ENCODE data around the gene PHF1. TPM values are rescaled to one million over a fixed set of nuclear protein-coding genes. Genes with fewer than 3 reads are reported as not detected.

Gene PHF1
- total and polyA plus RNA-seq, 2 of the 13 experiments (the other 11 are each of a cell fraction or from before 2014, with no cell fraction given): 25.4 to 61.9 TPM

DNA sequence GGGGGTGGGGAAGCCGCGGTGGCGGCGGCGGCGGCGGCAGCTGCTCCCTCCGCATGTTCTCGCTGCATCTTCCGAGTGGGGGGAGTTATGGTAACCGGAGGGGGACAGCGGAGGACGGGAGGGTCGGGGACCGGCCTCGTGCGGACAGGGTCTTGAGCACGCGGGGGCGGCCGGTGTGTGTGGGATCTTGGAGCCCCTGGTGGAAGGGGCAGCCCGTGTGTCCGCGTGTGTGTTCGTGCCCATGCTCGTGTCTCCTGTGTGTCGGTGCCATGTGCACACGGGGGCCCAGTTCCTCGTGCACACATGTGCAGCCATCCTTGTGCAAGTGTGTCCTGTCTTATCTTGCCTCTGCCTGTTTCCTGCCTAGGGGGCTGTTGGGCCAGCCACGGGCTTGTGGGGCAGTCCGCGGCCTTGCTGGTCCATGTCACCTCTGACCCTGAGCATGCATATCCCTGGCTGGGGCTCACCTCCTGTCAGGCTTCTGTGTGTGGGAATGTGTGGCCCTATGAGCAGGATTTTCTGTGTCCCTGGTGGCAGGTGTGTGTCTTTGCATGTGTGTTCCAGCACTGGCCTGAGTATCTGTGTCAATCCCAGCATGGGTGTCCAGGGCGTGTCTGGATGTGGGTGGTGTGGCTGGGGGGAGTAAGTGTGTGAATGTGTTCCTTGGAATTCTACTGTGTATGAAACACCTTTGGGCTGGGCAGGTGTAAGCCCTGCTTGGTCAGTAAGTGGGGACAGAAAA is 17.6 kb downstream of the PHF1 start (continued):
- peak in 1 of 2 experiments; percentile 58; a peak in 1 of 4 replicates for TF ChIP-seq HMGXB4 (CRISPR knock-in tag; IDR thresholded peaks at IDR 0.05; ENCODE audit: borderline replicate concordance in 1 of 2, low read depth in 1 of 2)
- TF ChIP-seq TMF1 (CRISPR knock-in tag; IDR thresholded peaks at IDR 0.05; ENCODE audit: low read depth): 0 out of 2 replicates have a peak, but pooled peaks have one; percentile 52
- 0 out of 2 replicates have a peak, but pooled peaks have one; percentile 15 for TF ChIP-seq KLF12 (CRISPR knock-in tag; IDR thresholded peaks at IDR 0.05; ENCODE audit: borderline replicate concordance)
- TF ChIP-seq DNMT1 (CRISPR knock-in tag; IDR thresholded peaks at IDR 0.05): peak; percentile 62; the same call in 1 of the 2 replicates
- 0 out of 2 replicates have a peak, but pooled peaks have one; percentile 23 for TF ChIP-seq SRY (CRISPR knock-in tag; IDR thresholded peaks at IDR 0.05)
- TF ChIP-seq, protein P1, sequence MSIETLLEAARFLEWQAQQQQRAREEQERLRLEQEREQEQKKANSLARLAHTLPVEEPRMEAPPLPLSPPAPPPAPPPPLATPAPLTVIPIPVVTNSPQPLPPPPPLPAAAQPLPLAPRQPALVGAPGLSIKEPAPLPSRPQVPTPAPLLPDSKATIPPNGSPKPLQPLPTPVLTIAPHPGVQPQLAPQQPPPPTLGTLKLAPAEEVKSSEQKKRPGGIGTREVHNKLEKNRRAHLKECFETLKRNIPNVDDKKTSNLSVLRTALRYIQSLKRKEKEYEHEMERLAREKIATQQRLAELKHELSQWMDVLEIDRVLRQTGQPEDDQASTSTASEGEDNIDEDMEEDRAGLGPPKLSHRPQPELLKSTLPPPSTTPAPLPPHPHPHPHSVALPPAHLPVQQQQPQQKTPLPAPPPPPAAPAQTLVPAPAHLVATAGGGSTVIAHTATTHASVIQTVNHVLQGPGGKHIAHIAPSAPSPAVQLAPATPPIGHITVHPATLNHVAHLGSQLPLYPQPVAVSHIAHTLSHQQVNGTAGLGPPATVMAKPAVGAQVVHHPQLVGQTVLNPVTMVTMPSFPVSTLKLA (IDR thresholded peaks at IDR 0.05): peak; percentile 78
- peak; percentile 38; the same call in 1 of the 2 replicates for TF ChIP-seq DMAP1 (CRISPR knock-in tag; IDR thresholded peaks at IDR 0.05)
- peak; percentile 86 for TF ChIP-seq MAX (IDR thresholded peaks at IDR 0.05)
- TF ChIP-seq ZSCAN21 (CRISPR knock-in tag; IDR thresholded peaks at IDR 0.05; ENCODE audit: borderline replicate concordance): peak; percentile 77
- peak; percentile 73 for TF ChIP-seq TEAD3 (CRISPR knock-in tag; optimal IDR thresholded peaks at IDR 0.05; ENCODE audit: borderline replicate concordance)
- TF ChIP-seq STAG1 (CRISPR knock-in tag; IDR thresholded peaks at IDR 0.05): peak; percentile 9; the same call in 1 of the 2 replicates
- peak; percentile 72; the same call in 1 of the 2 replicates for TF ChIP-seq NFE2L1 (CRISPR knock-in tag; IDR thresholded peaks at IDR 0.05; ENCODE audit: borderline replicate concordance)
- 0 out of 2 replicates have a peak, but pooled peaks have one; percentile 80 for TF ChIP-seq EEA1 (CRISPR knock-in tag; IDR thresholded peaks at IDR 0.05; ENCODE audit: borderline replicate concordance)
- 0 out of 2 replicates have a peak, but pooled peaks have one; percentile 67 for TF ChIP-seq ZBTB43 (CRISPR knock-in tag; conservative IDR thresholded peaks at IDR 0.05)
- TF ChIP-seq, protein P2, sequence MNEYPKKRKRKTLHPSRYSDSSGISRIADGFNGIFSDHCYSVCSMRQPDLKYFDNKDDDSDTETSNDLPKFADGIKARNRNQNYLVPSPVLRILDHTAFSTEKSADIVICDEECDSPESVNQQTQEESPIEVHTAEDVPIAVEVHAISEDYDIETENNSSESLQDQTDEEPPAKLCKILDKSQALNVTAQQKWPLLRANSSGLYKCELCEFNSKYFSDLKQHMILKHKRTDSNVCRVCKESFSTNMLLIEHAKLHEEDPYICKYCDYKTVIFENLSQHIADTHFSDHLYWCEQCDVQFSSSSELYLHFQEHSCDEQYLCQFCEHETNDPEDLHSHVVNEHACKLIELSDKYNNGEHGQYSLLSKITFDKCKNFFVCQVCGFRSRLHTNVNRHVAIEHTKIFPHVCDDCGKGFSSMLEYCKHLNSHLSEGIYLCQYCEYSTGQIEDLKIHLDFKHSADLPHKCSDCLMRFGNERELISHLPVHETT (CRISPR knock-in tag; conservative IDR thresholded peaks at IDR 0.05): peak; percentile 40; the same call in 1 of the 2 replicates
- TF ChIP-seq MYC (CRISPR knock-in tag; IDR thresholded peaks at IDR 0.05; ENCODE audit: borderline replicate concordance): peak; percentile 83
- TF ChIP-seq SCMH1 (CRISPR knock-in tag; IDR thresholded peaks at IDR 0.05; ENCODE audit: borderline replicate concordance): no peak
- peak; percentile 51; the same call in 1 of the 2 replicates for TF ChIP-seq TBX3 (IDR thresholded peaks at IDR 0.05; ENCODE audit: borderline replicate concordance)
- TF ChIP-seq KMT2A (CRISPR knock-in tag; IDR thresholded peaks at IDR 0.05): peak; percentile 3; the same call in 1 of the 2 replicates
- no peak for TF ChIP-seq TIGD3 (CRISPR knock-in tag; IDR thresholded peaks at IDR 0.05; ENCODE audit: borderline replicate concordance)
